Renal pelvis (tissue), 4 donors: ENCODE measurements around the gene YJEFN3. TPM values are rescaled to one million over a fixed set of nuclear protein-coding genes. Genes with fewer than 3 reads are reported as not detected.

Source experiments
- DNase-seq: peaks from one replicate; pipeline ENCODE4 v3.0.0-alpha.2; 2013
- polyA plus RNA-seq, 3 donors: library from polyadenylated mRNA; unstranded; fragments of 120-200 nt; gene quantifications; one replicate each; pipeline ENCODE4 v1.2.1, GENCODE V29; 2013; ENCODE audit not compliant: insufficient read length in 3 of 3

The YJEFN3 gene
- polyA plus RNA-seq, 3 donors, result 5.5 to 15.2 (median 12.4) TPM

DNA sequence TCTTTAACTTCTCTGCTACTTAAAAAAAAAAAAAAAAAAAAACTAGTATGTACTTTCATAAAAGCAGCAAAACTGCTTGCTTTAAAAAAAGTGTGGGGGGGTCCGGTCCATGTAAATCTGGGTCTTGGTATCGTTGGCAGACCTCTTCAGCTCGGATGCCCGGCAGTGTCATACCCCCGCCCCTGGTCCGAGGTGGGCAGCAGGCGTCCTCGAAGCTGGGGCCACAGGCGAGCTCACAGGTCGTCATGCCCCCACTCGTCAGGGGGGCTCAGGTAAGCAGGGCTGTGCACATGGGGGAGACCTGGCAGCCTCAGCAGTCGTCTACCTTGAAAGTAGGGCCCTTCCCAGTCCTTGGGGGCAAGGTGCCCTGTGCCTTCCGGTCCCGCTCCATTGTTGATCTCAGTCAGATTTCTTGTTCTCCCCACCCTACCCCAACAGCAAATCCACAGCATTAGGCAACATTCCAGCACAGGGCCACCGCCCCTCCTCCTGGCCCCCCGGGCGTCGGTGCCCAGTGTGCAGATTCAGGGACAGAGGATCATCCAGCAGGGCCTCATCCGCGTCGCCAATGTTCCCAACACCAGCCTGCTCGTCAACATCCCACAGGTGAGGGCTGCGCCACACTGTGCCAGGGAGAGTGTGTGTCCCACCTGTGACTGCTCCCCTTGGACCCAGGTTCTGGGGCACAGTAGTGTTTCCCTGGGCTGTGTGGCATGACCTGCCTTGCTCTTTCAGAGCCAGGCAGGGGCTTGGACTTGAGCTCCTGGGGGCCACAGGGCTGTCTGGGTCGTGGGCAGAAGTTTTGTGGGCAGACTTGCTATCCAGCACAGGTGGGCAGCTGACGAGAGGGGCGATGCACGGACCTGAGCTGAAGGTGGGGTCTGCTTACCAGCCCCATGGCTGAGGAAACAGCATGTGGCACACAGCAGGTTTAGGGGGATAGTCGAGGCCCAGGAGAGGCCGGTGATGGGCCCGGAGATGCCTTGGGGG is 32.8 kb upstream of the YJEFN3 start:
- DNase-seq, result no peak

DNA sequence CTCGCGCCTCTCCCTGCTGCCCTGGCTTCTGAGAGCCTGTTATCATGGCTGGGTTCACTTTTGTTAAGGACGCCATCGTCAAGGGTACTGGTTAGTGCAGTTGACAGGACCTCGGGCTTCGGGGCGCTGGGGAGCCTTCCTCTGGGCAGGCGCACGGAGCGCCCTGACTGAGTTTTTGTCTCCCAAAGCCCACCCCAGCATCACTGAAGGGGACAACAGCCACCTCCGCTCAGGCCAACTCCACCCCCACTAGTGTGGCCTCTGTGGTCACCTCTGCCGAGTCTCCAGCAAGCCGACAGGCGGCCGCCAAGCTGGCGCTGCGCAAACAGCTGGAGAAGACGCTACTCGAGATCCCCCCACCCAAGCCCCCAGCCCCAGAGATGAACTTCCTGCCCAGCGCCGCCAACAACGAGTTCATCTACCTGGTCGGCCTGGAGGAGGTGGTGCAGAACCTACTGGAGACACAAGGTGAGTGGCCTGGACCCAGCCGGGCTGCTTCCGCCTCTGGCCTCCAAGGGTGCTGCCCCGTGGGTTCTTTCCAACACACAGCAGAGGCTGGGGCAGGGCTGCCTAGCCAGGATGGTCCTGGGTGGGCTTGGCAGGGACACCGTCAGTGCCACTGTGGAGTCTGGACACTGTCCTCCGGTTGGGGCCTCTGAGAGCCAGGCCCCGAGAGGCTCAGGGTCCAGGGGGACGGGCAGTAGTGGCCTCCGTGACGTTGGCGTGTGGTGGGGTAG is 30.3 kb upstream of the YJEFN3 start:
- DNase-seq, result no peak

DNA sequence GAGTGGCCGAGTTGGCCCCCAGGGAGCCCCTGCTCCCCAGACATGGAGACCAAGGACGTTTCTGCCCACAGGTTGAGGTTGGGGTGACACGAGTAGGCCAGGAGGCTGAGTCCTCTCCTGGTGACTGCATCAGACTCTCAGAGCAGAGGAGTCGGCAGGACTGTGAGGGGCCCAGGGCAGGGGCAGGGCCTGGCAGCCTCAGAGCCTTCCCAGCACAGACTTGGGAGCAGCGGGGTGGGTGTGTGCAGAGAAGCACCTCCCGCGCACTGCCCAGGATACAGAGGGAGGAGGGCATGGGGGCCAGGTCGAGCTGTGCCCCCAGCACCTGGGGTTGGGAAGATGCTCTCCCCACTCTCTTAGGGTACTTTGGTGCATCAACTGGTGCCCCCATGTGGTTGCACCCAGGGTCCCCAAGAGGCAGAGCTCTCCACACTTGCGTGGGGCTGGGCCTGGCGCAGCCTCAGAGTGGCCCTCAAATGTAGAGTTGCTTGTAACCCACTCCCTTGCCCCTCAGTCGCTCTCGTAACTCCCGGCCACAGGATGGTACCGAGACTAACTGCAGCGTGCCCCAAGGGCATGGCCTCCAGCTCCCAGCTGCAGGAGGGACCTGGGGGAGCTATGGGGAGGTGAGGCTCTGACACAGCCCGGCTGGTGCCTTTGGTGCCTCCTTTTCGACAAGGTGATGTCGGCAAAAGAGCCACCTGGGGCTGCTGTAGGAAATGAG is 29.3 kb upstream of the YJEFN3 start:
- no peak for DNase-seq

DNA sequence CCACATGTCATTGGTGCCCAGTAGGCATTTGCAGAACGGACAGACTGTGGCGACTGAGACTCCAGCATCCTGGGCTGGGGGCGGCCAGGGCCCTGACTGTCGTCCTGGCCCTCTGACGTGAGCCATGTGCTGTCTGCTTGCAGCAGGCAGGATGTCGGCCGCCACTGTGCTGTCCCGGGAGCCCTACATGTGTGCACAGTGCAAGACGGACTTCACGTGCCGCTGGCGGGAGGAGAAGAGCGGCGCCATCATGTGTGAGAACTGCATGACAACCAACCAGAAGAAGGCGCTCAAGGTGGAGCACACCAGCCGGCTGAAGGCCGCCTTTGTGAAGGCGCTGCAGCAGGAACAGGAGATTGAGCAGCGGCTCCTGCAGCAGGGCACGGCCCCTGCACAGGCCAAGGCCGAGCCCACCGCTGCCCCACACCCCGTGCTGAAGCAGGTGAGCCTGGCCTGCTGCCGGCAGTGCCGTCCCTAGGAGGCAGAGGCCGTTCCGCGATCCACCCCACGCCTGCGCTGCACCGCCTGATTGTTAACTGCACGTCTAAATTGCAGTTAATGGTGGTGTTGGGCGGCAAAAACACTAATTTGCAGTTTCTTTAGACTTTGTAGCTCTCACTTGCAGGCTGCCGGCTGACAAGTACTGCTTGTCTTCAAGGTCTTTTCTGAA is 27.6 kb upstream of the YJEFN3 start:
- no peak for DNase-seq

DNA sequence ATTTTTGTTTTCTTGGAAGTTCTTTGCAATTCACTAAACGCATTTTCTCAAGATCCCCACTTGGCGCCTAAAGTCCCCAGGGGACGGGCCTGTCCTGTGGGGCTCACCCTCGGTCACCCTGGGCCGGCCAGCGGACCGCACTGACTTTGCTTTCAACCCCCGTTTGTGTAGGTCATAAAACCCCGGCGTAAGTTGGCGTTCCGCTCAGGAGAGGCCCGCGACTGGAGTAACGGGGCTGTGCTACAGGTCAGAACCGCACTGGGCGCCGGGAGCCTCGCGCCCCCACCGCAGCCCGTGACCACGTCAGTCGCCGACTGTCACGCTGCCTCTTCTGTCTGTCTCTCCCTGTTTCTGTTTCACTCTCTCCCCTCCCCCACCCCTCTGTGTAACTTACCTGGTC is 26.9 kb upstream of the YJEFN3 start:
- no peak for DNase-seq

DNA sequence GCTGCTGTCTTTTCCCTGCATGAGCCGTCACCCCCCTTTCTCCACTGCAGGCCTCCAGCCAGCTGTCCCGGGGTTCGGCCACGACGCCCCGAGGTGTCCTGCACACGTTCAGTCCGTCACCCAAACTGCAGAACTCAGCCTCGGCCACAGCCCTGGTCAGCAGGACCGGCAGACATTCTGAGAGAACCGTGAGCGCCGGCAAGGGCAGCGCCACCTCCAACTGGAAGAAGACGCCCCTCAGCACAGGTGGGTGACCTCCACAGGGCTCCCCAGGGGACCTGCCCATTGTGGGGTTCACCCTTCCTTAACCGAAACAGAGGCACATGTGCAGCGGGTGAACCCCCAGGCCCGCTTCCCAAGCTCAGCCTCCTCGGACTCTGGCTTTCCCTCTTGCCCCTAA is 26.4 kb upstream of the YJEFN3 start:
- DNase-seq, result no peak

DNA sequence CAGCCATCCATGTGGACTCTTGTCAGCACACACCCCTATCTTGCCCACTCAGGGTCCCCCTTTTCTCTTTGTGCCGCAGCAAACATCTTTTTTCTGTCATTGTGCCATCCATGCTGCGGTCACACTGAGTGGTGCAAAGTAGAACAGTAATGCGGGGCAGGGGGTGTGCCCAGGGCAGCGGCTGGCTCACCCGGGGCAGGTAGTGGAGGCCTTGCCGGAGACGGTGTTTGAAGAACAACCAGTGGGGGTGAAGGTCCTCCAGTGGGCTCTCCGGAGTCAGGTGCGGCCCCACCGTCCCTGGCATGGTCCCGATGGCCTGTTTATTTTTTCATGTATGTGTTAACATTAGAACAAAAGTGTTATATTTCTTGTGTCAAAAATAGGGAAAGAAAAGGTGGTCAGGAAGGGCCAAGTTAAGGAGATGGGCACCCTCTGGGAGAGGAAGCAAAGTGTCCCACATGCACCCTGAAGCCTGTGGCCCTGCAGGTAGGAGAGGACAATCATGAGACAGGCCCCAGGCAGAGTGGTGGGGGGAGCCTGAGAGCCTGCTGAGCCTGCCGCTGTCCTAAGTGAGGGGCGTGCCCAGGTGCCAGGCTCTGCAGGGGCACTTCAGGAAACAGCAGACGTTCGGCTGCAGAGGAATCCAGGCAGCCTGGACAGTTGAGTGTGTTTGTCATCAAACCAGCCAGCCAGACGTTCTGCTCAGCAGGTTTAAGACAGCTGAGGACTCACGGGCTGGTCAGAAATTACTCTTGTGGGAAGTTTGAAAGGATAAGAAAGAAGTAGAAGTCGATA is 25.7 kb upstream of the YJEFN3 start:
- DNase-seq, result no peak

DNA sequence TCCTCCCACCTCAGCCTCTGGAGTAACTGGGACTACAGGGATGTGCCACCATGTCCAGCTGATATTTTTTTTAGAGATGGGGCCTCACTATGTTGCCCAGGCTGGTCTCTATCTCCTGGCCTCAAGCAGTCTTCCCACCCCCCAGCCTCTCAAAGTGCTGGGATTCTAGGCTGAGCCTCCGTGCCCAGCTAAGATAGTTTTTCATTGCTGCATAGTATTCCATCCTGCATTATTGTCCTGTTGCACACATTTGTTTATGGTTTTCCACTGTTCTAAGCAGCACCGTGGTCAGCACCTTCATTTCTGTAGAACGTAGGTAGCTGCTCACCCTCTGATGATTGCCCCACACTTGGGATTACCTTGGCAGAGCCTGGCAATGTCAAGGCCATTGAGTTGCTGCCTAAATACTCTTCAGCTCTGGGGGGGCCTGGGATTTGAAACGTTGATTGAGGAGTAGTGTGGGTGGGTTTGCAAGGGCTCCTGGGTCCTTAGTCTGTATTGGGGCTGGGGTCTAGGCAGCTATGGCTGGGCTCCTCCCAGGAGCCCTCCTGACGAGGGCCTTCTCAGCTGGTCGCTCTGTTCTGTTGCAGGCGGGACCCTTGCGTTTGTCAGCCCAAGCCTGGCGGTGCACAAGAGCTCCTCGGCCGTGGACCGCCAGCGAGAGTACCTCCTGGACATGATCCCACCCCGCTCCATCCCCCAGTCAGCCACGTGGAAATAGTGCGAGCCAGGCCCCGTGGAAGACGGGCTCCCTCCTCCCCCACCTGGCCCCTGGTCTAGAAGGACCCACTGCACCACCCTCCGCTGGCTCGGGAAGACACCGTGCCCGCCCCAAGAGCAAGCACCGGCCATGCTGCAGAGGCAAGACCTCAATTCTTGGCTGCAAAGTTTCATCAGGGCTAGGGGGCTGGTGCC is 23.7 kb upstream of the YJEFN3 start:
- no peak for DNase-seq

DNA sequence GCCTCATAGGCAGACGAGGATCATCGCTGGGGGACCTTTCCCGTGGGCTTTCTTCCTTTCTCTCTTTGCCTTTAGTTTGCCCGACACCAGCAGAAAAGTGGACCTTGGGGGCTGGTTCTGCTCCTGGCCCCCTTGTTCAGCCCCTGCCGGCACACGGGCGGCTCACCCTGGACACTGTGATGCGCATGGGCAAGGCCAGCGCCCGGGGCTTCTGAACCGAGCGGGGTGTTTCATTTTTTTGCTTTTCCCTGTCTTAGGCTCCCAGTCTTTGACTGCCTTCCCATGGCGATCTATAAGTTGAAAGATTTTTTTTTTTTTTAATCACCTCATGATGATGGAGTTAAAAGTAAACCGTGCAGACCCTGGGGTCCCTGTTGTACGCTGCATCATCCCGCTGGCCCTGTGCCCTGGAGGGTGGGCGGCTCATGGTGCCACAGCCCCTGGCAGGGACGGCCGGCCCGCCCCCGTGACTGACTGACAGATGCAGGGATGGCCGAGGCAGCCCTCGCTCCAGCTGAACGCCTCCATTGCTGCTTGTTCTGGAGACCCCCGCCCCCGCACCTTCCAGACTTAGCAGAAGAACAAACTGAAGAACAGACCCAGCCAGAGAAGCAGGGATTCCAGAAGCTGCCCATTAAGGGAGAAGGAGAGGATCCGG is 22.9 kb upstream of the YJEFN3 start:
- DNase-seq, result no peak

GRCh38 chr19:19506592-19506991 is 22.1 kb upstream of the YJEFN3 start:
- no peak for DNase-seq

GRCh38 chr19:19507354-19507753 is 21.4 kb upstream of the YJEFN3 start:
- DNase-seq, result no peak

DNA sequence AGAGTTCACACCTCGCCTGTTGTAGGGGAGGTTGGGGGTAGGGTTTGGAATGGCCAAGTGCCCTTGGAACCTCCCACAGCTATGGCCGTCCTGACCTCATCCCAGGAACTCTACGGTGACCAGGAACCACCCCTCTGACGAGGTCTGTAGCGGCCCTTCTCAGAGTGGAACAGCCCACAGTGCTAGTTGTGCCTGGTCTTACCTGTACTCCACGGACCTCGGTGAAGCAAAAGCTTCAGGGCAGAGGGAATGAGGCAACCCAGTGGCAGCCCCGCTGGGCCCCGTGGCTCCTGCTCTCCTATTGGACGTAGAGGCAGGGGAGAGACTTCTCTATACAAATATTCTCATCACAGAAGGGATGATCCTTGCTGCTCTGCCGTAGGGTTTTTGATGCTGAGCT is 20.5 kb upstream of the YJEFN3 start:
- no peak for DNase-seq

DNA sequence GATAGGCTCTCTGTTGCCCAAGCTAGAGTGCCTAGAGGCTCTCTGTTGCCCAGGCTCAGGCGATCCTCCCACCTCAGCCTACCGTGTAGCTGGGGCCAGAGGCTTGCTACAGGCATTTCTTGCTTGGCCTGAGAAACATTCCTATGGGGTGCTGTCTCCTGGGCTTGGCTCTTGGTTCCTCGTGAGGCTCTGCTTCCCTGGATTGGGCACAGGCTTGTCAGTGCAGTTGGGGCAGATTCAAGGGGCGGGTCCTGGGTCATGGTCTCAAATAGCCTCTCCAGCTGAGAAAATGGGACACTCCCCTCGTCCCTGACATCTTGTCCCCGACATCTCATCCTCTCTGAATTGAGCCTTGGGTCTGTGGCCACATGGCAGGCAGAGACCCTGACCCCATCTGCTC is 18.3 kb upstream of the YJEFN3 start:
- no peak for DNase-seq

GRCh38 chr19:19513682-19514081 is 15.0 kb upstream of the YJEFN3 start:
- no peak for DNase-seq

DNA sequence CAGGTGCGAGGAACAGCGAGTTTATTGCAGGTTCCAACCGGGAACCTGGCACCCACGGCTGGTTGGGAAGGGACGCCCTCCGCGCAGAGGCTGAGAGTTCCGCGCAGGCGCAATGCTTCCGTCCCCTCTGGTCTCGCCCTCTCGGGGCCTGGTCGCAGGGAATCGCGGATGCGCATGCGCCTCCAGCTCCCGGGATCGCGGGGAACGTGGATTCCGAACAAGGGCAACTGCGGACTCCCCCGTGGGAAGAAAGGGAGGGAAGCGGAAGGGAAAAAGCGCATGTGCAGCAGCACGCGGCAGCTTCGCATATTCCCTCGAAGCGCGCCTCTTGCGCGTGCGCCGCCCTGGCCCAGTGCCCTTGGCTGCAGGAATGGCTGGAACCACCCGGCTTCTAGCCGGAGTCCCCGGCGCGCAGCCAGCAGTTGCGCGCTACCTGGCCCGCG is 14.5 kb upstream of the YJEFN3 start:
- peak; percentile 65 for DNase-seq

- DNase-seq, result no peak
Observed at GRCh38 chr19:19514881-19515641, 13.7 kb upstream of the YJEFN3 start, which contains the start of gene TSSK6. TSSK6 (minus strand) TSS chr19:19515548; CDS start chr19:19515427, 121 bp downstream.

DNA sequence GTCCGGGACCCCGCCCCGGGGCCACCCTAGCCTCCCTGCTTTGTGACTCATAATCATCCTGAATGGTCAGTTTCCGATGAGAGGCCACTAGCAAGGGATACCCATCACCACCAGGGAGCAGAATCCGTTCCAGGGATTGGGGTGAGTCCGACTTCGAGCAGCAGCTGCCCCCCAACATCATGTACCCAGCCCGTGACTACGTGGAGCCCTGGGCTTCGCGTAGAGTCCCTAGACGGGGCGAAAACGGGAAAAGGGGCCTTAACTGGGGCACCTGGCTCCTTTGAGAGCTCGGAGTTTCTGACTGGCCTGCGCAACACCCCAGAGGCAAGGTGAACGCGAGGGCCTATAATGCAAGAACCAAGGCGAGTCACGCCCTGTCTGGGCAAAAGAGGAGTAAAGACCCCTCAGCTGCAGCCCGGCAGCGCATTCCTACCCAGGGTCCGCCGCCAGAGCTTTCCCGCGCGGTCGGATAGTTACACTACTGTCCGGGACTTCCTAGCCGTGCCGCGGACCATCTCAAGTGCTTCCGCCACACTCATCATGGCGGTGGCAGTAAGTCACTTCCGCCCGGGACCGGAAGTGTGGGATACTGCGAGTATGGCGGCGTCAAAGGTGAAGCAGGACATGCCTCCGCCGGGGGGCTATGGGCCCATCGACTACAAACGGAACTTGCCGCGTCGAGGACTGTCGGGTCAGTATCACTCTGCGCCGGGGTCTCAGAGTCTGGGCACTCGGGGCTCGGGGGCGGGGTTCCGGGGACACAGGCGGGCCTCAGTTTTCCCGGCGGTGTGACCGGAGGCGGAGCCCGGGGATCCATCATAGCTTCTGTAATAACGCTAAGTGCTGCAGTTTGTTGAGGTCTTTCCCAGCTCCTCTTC is 12.8 kb upstream of the YJEFN3 start, which contains the start of gene NDUFA13:
TSS of gene NDUFA13 (plus strand) at position 584 of the 878 bp plus-strand sequence. CDS start at position 598, 14 bp downstream.
- peak; percentile 95 for DNase-seq
